ENCODE results near the gene MGAT3.

DNA sequence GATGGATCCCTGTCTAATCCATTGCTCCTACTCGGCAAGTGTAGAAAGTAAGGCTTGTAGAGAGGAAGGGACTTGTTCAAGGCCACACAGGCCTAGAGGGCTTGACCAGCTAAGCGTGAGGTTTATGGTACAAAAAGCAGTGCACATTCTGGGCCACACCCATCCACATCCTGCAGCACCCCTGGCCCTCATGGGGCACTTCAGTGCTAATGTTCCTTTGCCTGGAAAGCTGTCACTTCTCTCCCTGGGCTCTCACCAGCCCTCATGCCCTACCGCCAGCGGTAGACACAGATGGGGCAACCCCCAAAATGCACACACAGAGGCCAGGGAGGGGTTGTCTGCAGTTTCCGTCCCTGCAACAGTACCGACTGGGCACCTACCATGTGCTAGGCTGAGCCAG is 7.1 kb upstream of the MGAT3 start:
- no peak for TF ChIP-seq CTCF (IDR thresholded peaks at IDR 0.05)
- no peak for TF ChIP-seq POLR2A (IDR thresholded peaks at IDR 0.05)

All from uterus (tissue), 2 donors.